Gastroesophageal sphincter (tissue), 2 donors: ENCODE measurements around the gene SEMA4D.

Experiments used
- EP300 ChIP-seq: sonication (generic); formaldehyde crosslinking; IDR thresholded peaks from one replicate; pipeline ENCODE4 v1.6.1; 2017; ENCODE audit warnings: antibody characterized with exemption, mild to moderate bottlenecking
- POLR2A ChIP-seq, 2 donors: fragments of 450-650 bp; IDR thresholded peaks; one replicate each; pipeline ENCODE4 v1.6.1; 2017; ENCODE audit warnings: antibody characterized with exemption in 2 of 2, mild to moderate bottlenecking in 2 of 2, moderate library complexity in 1 of 2

- no peak for TF ChIP-seq EP300
- TF ChIP-seq POLR2A (IDR thresholded peaks at IDR 0.05): no peak
These were observed 21.4 kb downstream of the SEMA4D start for GRCh38 chr9:89476546-89476945.
